ENCODE results near the gene SVEP1.

DNA sequence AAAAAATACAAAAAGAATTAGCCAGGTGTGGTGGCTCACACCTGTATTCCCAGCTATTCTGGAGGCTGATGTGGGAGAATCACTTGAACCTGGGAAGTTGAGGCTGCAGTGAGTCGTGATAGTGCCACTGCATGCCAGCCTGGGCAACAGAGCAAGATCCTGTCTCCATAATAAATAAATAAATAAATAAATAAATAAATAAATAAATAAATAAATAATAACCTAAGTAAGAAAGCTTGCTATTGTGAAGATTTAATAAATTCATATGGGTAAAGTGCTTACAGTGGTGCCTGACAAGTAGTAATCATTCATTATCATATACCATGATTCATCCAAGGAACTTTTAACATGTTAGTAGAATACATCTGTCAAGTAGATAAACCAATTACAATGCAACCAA, 13.4 kb downstream of the SVEP1 start:
- TF ChIP-seq, protein P1, sequence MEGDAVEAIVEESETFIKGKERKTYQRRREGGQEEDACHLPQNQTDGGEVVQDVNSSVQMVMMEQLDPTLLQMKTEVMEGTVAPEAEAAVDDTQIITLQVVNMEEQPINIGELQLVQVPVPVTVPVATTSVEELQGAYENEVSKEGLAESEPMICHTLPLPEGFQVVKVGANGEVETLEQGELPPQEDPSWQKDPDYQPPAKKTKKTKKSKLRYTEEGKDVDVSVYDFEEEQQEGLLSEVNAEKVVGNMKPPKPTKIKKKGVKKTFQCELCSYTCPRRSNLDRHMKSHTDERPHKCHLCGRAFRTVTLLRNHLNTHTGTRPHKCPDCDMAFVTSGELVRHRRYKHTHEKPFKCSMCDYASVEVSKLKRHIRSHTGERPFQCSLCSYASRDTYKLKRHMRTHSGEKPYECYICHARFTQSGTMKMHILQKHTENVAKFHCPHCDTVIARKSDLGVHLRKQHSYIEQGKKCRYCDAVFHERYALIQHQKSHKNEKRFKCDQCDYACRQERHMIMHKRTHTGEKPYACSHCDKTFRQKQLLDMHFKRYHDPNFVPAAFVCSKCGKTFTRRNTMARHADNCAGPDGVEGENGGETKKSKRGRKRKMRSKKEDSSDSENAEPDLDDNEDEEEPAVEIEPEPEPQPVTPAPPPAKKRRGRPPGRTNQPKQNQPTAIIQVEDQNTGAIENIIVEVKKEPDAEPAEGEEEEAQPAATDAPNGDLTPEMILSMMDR (IDR thresholded peaks at IDR 0.05; ENCODE audit: poor library complexity) = no peak
- TF ChIP-seq EZH2 (IDR thresholded peaks at IDR 0.05; ENCODE audit: borderline replicate concordance) = no peak
- no peak for TF ChIP-seq EZH2phosphoT487 (IDR thresholded peaks at IDR 0.05; ENCODE audit: low read depth, severe bottlenecking, unreplicated experiment)

Measured in hepatocyte (in vitro differentiated cells).